ENCODE data around the gene GABRB2.

GRCh38 chr5:161246749-161247148 lies 299.8 kb downstream of the GABRB2 start:
- TF ChIP-seq POLR2A (IDR thresholded peaks at IDR 0.05) (no peak), CTCF (IDR thresholded peaks at IDR 0.05 in 8 of 11, conservative IDR thresholded peaks at IDR 0.05 in 3 of 11) (no peak), POLR2AphosphoS5 (IDR thresholded peaks at IDR 0.05) (no peak)

All from spleen (tissue), 7 donors.